Measurements from ENCODE around the gene ZNF414.

ZNF414 gene

DNA sequence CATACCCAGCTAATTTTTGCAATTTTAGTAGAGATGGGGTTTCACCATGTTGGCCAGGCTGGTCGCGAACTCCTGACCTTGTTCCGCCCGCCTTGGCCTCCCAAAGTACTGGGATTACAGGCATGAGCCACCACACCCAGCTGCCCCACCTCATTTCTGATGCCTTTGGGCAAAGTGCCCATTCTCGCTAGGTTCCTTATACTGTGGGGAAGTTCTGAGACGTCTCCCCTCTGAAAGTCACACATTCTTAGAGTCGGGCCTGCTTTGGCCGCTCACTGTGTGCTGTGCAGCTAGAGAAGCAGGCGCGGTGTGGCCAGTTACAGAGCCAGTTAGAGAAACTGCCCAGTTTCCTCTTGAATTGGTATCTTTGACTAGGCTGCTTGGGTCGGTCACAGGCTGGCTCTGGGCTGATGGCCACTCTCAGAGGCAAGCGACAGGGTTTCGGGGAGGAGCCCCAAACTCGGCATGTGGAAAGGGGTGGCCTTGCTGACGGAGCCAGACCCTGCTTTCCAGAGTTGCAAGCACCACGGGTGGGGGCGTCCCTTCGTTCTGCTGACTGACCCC, 29.6 kb downstream of the ZNF414 start:
- H3K27ac ChIP-seq (ENCODE audit: low read length, poor library complexity, severe bottlenecking) = no peak overlapping the region
- H3K4ac ChIP-seq (ENCODE audit: low read depth in 1 of 2, low read length in 2 of 2) = no peak overlapping the region
- no peak overlapping the region for H2BK120ac ChIP-seq (ENCODE audit: low read depth, low read length)
- no peak overlapping the region for H3K18ac ChIP-seq (ENCODE audit: low read depth in 1 of 2, low read length in 2 of 2)
- no peaks in the 10 kb centered on the region for H3K27me3 ChIP-seq (ENCODE audit: control insufficient read depth in 1 of 2, insufficient read depth in 1 of 2, low read length in 2 of 2)
- no peak overlapping the region for H3K14ac ChIP-seq (ENCODE audit: low read length in 2 of 2)
- no peak for DNase-seq
- H3K9me3 ChIP-seq (ENCODE audit: control insufficient read depth, low read length) = no peaks in the 10 kb centered on the region
- peaks cover 35% of the 10 kb centered on the region for H3K79me1 ChIP-seq (replicated peaks; ENCODE audit: low read length, poor library complexity, severe bottlenecking)
- H3K4me1 ChIP-seq (ENCODE audit: control insufficient read depth, insufficient read depth, low read depth, low read length) = peaks cover 3% of the 10 kb centered on the region
- no peak overlapping the region for H3K4me2 ChIP-seq (ENCODE audit: low read length, poor library complexity, severe bottlenecking)
- no peak overlapping the region for H3K9ac ChIP-seq (ENCODE audit: low read length)
- H3K36me3 ChIP-seq (ENCODE audit: control insufficient read depth in 1 of 2, insufficient read depth in 2 of 2, low read depth in 1 of 2, low read length in 2 of 2) = peaks cover 85 to 89% of the 10 kb centered on the region in 2 experiments
- H4K8ac ChIP-seq (ENCODE audit: low read length) = no peak overlapping the region
- H2BK12ac ChIP-seq (ENCODE audit: low read length in 2 of 2) = no peak overlapping the region
- no peak overlapping the region for H3K4me3 ChIP-seq (ENCODE audit: insufficient read depth in 1 of 2, low read depth in 1 of 2, low read length in 2 of 2)
- no peak overlapping the region for H4K91ac ChIP-seq (ENCODE audit: low read length)
- WGBS = 96% methylated on average over 18 of the region's 18 CpGs
- no peak overlapping the region for H3K23ac ChIP-seq (ENCODE audit: low read length in 2 of 2)
- no peak overlapping the region for H2AFZ ChIP-seq (ENCODE audit: low read depth, low read length)
- H2AK5ac ChIP-seq (ENCODE audit: low read length, severe bottlenecking) = no peak overlapping the region
- no peak overlapping the region for H2BK15ac ChIP-seq (ENCODE audit: low read depth, poor library complexity, severe bottlenecking)
- no peak overlapping the region for H2BK5ac ChIP-seq (ENCODE audit: low read depth, low read length, poor library complexity, severe bottlenecking)

DNA sequence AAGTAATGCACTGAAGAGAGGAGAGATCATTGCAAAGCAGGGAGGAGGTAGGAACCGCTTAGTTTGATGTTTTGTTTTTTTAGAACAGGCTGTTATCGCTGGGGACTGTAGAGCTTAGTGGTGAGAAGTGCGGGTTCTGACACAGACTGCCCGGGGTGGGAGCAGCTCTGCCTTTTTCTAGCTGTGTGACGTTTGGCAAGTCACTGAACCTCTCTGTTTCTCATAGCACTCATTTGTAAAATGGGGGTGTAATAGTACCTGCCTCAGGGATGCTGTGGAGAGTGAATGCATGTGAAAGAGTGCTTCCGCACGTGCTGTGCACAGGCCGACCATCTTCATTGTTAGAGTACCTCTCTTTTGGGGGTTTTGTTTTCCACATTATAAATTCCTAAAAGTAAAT, 30.8 kb downstream of the ZNF414 start:
- Histone ChIP-seq H3K14ac (ENCODE audit: low read length in 2 of 2) (no peak overlapping the region), H2AFZ (ENCODE audit: low read depth, low read length) (no peak overlapping the region), H3K9ac (ENCODE audit: low read length) (no peak overlapping the region), H3K23ac (ENCODE audit: low read length in 2 of 2) (no peak overlapping the region), H2BK15ac (ENCODE audit: low read depth, poor library complexity, severe bottlenecking) (no peak overlapping the region), H2BK120ac (ENCODE audit: low read depth, low read length) (no peak overlapping the region), H2BK5ac (ENCODE audit: low read depth, low read length, poor library complexity, severe bottlenecking) (no peak overlapping the region), H3K4me3 (ENCODE audit: insufficient read depth in 1 of 2, low read depth in 1 of 2, low read length in 2 of 2) (no peak overlapping the region), H3K27me3 (ENCODE audit: control insufficient read depth in 1 of 2, insufficient read depth in 1 of 2, low read length in 2 of 2) (no peaks in the 10 kb centered on the region), H3K27ac (ENCODE audit: low read length, poor library complexity, severe bottlenecking) (no peak overlapping the region), H3K9me3 (ENCODE audit: control insufficient read depth, low read length) (no peaks in the 10 kb centered on the region), H3K18ac (ENCODE audit: low read depth in 1 of 2, low read length in 2 of 2) (no peak overlapping the region), H3K4me1 (ENCODE audit: control insufficient read depth, insufficient read depth, low read depth, low read length) (peaks cover 3% of the 10 kb centered on the region), H4K91ac (ENCODE audit: low read length) (no peak overlapping the region), H3K4ac (ENCODE audit: low read depth in 1 of 2, low read length in 2 of 2) (no peak overlapping the region), H4K8ac (ENCODE audit: low read length) (no peak overlapping the region), H2AK5ac (ENCODE audit: low read length, severe bottlenecking) (no peak overlapping the region), H3K4me2 (ENCODE audit: low read length, poor library complexity, severe bottlenecking) (no peak overlapping the region), H3K36me3 (ENCODE audit: control insufficient read depth in 1 of 2, insufficient read depth in 2 of 2, low read depth in 1 of 2, low read length in 2 of 2) (peaks cover 78 to 88% of the 10 kb centered on the region in 2 experiments), H2BK12ac (ENCODE audit: low read length in 2 of 2) (no peak overlapping the region), H3K79me1 (replicated peaks; ENCODE audit: low read length, poor library complexity, severe bottlenecking) (peaks cover 30% of the 10 kb centered on the region)
- no peak for DNase-seq
- WGBS = 98% methylated on average over 4 of the region's 8 CpGs

DNA sequence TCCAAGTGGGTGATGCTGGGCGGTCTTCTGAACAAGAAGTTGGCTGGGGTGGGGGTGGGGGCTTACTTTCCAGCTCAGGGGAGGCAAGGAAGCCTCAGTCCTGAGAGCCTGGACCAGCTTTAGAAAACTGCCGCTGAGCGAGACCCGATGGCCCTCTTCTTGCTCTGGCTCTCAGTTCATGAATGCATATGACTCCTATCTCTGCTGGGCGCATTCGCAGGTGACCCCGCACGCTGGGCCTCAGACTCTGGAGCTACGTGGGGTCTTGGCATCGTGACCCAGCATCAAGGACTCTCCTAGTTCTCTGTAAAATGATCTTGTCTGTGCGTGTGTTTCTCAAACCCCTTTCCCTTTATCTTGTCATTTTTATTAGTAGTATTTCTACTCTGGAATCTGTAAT, 31.3 kb downstream of the ZNF414 start:
- no peak overlapping the region for H4K8ac ChIP-seq (ENCODE audit: low read length)
- no peak overlapping the region for H2BK120ac ChIP-seq (ENCODE audit: low read depth, low read length)
- peaks cover 78 to 85% of the 10 kb centered on the region in 2 experiments for H3K36me3 ChIP-seq (ENCODE audit: control insufficient read depth in 1 of 2, insufficient read depth in 2 of 2, low read depth in 1 of 2, low read length in 2 of 2)
- no peak overlapping the region for H3K18ac ChIP-seq (ENCODE audit: low read depth in 1 of 2, low read length in 2 of 2)
- no peak overlapping the region for H3K4ac ChIP-seq (ENCODE audit: low read depth in 1 of 2, low read length in 2 of 2)
- H3K27ac ChIP-seq (ENCODE audit: low read length, poor library complexity, severe bottlenecking) = no peak overlapping the region
- no peak overlapping the region for H2BK12ac ChIP-seq (ENCODE audit: low read length in 2 of 2)
- H3K4me1 ChIP-seq (ENCODE audit: control insufficient read depth, insufficient read depth, low read depth, low read length) = peaks cover 3% of the 10 kb centered on the region
- H2BK15ac ChIP-seq (ENCODE audit: low read depth, poor library complexity, severe bottlenecking) = no peak overlapping the region
- no peak overlapping the region for H3K4me2 ChIP-seq (ENCODE audit: low read length, poor library complexity, severe bottlenecking)
- WGBS = 95% methylated on average over 10 of the region's 11 CpGs
- no peak overlapping the region for H3K9ac ChIP-seq (ENCODE audit: low read length)
- peaks cover 27% of the 10 kb centered on the region for H3K79me1 ChIP-seq (replicated peaks; ENCODE audit: low read length, poor library complexity, severe bottlenecking)
- H2AFZ ChIP-seq (ENCODE audit: low read depth, low read length) = no peak overlapping the region
- no peak overlapping the region for H3K14ac ChIP-seq (ENCODE audit: low read length in 2 of 2)
- no peak overlapping the region for H2AK5ac ChIP-seq (ENCODE audit: low read length, severe bottlenecking)
- no peak overlapping the region for H3K23ac ChIP-seq (ENCODE audit: low read length in 2 of 2)
- no peak overlapping the region for H4K91ac ChIP-seq (ENCODE audit: low read length)
- no peak overlapping the region for H2BK5ac ChIP-seq (ENCODE audit: low read depth, low read length, poor library complexity, severe bottlenecking)
- no peaks in the 10 kb centered on the region for H3K9me3 ChIP-seq (ENCODE audit: control insufficient read depth, low read length)
- H3K27me3 ChIP-seq (ENCODE audit: control insufficient read depth in 1 of 2, insufficient read depth in 1 of 2, low read length in 2 of 2) = no peaks in the 10 kb centered on the region
- DNase-seq = no peak
- no peak overlapping the region for H3K4me3 ChIP-seq (ENCODE audit: insufficient read depth in 1 of 2, low read depth in 1 of 2, low read length in 2 of 2)

DNA sequence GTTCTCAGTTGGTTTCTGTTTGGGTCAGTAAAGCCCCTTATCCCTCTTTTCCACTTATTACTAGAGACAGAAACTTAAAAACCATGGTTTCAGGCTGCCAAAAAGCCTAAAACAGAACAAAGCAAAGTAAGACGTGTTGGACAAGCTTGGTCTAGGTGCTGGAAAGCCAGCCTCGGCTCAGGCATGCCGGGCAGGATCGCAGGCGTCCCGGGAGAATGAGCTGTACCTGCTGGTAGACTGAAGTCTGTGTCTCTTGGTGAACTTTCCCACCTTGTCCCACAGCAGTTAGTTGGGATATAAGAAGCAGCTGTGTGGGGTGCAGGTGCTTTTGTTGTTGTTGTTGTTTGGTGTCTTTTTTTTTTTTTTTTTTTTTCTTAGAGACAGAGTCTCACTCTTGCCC, 32.4 kb downstream of the ZNF414 start:
- peaks cover 24% of the 10 kb centered on the region for H3K79me1 ChIP-seq (replicated peaks; ENCODE audit: low read length, poor library complexity, severe bottlenecking)
- DNase-seq = no peak
- H3K4ac ChIP-seq (ENCODE audit: low read depth in 1 of 2, low read length in 2 of 2) = no peak overlapping the region
- H2BK5ac ChIP-seq (ENCODE audit: low read depth, low read length, poor library complexity, severe bottlenecking) = no peak overlapping the region
- H3K9me3 ChIP-seq (ENCODE audit: control insufficient read depth, low read length) = no peaks in the 10 kb centered on the region
- no peak overlapping the region for H3K14ac ChIP-seq (ENCODE audit: low read length in 2 of 2)
- H3K9ac ChIP-seq (ENCODE audit: low read length) = no peak overlapping the region
- no peak overlapping the region for H3K4me2 ChIP-seq (ENCODE audit: low read length, poor library complexity, severe bottlenecking)
- H2AFZ ChIP-seq (ENCODE audit: low read depth, low read length) = no peak overlapping the region
- no peaks in the 10 kb centered on the region for H3K27me3 ChIP-seq (ENCODE audit: control insufficient read depth in 1 of 2, insufficient read depth in 1 of 2, low read length in 2 of 2)
- H2BK12ac ChIP-seq (ENCODE audit: low read length in 2 of 2) = no peak overlapping the region
- H2AK5ac ChIP-seq (ENCODE audit: low read length, severe bottlenecking) = no peak overlapping the region
- H4K91ac ChIP-seq (ENCODE audit: low read length) = no peak overlapping the region
- H2BK15ac ChIP-seq (ENCODE audit: low read depth, poor library complexity, severe bottlenecking) = no peak overlapping the region
- H2BK120ac ChIP-seq (ENCODE audit: low read depth, low read length) = no peak overlapping the region
- H3K4me1 ChIP-seq (ENCODE audit: control insufficient read depth, insufficient read depth, low read depth, low read length) = peaks cover 3% of the 10 kb centered on the region
- H3K36me3 ChIP-seq (ENCODE audit: control insufficient read depth in 1 of 2, insufficient read depth in 2 of 2, low read depth in 1 of 2, low read length in 2 of 2) = peaks cover 77 to 84% of the 10 kb centered on the region in 2 experiments
- H3K23ac ChIP-seq (ENCODE audit: low read length in 2 of 2) = no peak overlapping the region
- no peak overlapping the region for H3K18ac ChIP-seq (ENCODE audit: low read depth in 1 of 2, low read length in 2 of 2)
- 94% methylated on average over 6 of the region's 6 CpGs for WGBS
- no peak overlapping the region for H3K27ac ChIP-seq (ENCODE audit: low read length, poor library complexity, severe bottlenecking)
- H3K4me3 ChIP-seq (ENCODE audit: insufficient read depth in 1 of 2, low read depth in 1 of 2, low read length in 2 of 2) = no peak overlapping the region
- H4K8ac ChIP-seq (ENCODE audit: low read length) = no peak overlapping the region

Data from mesenchymal stem cell (in vitro differentiated cells and primary cell).